HG02678 (cell line): ENCODE measurements around the gene PKN1.

Experiments used
- ATAC-seq: cut with Tn5 transposase; IDR thresholded peaks from one replicate; pipeline ENCODE4 v1.9.1; 2021; ENCODE audit warnings: mild to moderate bottlenecking, moderate library complexity; ENCODE audit not compliant: unreplicated experiment

PKN1 gene

DNA sequence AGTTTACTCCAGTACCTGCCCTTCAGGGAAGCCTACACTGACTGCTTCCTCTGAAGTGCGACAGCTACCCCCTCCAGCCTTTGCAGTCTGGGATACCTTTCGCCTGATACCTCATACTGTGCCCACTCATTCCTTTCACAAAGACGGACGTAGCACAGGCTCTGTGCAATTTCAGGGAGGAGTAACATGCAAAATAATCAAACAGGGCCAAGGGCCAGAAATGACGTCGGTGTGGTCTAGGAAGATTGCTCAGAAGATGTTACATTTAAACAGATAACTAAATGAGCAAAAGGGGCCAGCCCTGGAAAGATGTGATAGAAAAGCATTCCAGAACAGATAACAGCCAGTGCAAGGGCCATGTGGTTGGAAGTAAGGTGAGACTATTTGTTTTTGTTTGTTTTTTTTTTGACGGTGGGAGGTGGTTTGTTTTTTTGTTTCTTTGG is 7.4 kb upstream of the PKN1 start:
- ATAC-seq: no peak

DNA sequence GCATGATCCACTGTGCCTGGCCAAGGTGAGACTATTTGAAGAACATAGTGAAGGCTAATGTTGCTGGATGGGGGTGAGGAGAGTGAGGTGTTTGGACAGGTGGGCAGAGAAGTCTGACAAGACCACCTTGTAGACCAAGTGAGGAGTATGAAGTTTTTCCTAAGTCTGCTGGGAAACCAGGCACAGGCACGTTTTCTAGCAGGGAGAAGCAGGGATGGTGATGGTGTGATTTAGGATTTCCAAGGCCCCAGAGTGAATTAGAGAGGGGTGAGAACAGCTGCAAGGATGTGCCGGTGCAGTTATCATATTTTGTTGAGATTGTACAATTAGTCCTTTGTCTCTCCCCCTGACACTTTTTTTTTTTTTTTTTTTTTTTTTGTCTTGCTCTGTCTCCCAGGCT is 5.6 kb upstream of the PKN1 start:
- ATAC-seq: no peak

- ATAC-seq: no peak
Observed at GRCh38 chr19:14428882-14429416, 4.2 kb upstream of the PKN1 start.

DNA sequence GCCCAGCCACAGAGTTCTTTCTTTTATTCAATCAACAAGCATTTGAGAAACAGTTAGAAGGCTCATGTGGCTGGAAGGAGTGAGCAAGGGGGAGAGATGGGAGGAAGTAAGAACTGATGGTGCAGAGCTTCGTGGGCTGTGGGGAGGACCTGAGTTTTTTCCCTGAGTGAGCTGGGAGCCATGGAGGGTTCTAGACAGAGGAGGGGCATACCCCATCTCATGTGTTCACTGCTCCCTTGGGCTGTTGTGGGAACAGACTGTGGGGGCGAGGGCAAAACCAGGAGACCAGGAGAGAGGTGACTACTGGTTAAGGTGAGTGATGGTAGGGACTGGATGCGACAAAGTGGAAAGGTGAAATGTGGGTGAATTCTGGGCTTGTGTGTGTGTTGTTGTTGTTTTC is 2.4 kb upstream of the PKN1 start:
- no peak for ATAC-seq

GRCh38 chr19:14433554-14434501 is 722 bp downstream of the PKN1 start:
- ATAC-seq: peak; percentile 32

GRCh38 chr19:14434543-14435319 is 1.6 kb downstream of the PKN1 start:
- no peak for ATAC-seq

GRCh38 chr19:14435320-14436050 is 2.4 kb downstream of the PKN1 start:
- ATAC-seq: no peak

GRCh38 chr19:14437578-14438140 is 4.6 kb downstream of the PKN1 start:
- no peak for ATAC-seq

DNA sequence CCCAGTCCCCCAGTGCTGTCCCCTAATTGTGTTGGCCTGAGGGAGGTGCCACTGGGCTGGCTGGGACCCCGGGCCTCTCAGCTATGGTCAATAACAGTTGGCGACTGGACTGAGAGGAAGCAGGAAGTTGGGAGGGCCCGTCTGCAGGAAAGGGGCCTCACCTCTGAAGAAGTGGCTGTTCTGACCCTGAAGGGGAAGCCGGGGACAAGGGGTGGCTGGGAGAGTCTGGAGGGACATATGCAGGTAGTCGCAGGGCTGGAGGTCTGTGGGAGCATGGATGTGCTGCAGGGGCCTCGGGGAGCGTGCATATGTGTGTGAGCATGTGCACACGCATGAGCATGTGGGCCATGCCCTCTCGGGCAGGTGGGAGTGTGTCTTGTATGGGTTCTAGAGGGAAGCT is 5.9 kb downstream of the PKN1 start:
- no peak for ATAC-seq

GRCh38 chr19:14440049-14440448 is 6.9 kb downstream of the PKN1 start:
- ATAC-seq: peak; percentile 90

DNA sequence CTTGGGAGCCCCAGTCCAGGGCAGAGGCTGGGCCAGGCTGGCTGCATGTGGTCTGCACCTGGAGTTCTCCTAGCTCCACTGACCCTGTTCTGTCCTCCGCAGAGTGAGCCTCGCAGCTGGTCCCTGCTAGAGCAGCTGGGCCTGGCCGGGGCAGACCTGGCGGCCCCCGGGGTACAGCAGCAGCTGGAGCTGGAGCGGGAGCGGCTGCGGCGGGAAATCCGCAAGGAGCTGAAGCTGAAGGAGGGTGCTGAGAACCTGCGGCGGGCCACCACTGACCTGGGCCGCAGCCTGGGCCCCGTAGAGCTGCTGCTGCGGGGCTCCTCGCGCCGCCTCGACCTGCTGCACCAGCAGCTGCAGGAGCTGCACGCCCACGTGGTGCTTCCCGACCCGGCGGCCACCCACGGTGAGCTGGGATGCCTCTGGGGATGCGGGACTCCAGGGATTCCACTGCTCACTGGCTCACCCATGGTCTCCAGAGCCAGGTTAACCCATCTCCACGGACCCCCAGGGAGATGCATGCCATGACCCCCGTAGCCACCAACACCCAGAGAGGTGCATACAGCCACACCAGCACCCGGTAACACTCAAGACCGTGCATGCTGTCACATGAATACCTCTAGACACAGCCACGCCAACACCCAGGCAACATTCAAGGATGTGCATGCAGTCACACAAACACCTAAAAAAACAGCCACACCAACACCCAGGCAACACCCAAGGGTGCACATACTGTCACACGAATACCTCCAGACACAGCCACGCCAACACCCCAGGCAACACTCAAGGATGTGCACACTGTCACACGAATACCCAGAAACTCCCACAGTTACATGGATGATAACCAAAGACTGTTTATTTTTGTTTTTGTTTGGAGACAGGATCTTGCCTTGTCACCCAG is 8.2 kb downstream of the PKN1 start:
- no peak for ATAC-seq

GRCh38 chr19:14442891-14443631 is 10.0 kb downstream of the PKN1 start:
- no peak for ATAC-seq

- no peak for ATAC-seq
Observed at GRCh38 chr19:14443632-14444216, 10.6 kb downstream of the PKN1 start.

DNA sequence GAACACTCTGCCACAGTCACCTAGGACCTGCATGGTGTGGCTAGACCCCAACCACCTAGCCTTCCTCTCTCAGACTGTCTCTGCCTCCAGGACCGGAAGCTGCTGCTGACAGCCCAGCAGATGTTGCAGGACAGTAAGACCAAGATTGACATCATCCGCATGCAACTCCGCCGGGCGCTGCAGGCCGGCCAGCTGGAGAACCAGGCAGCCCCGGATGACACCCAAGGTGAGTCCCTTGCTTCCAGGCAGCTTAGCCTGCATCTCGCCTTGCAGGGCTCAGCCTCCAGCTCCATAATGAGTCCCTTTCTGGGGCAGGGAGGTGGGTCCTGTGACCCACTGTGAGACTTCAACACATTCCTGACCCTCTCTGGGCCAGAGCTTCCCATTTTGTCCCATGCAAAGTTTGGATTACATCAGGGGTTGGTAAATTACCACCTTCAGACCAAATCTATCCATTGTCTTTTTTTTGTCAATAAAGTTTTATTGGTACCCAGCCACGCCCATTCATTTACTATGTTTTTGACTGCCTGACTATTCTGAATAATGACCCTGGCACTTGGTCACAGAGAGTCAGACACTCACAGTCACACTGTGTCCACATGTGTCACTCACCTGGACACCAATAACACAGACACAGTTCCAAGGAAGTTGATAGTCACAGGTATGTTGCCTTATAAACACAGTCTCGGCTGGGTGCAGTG is 13.4 kb downstream of the PKN1 start:
- ATAC-seq: no peak

DNA sequence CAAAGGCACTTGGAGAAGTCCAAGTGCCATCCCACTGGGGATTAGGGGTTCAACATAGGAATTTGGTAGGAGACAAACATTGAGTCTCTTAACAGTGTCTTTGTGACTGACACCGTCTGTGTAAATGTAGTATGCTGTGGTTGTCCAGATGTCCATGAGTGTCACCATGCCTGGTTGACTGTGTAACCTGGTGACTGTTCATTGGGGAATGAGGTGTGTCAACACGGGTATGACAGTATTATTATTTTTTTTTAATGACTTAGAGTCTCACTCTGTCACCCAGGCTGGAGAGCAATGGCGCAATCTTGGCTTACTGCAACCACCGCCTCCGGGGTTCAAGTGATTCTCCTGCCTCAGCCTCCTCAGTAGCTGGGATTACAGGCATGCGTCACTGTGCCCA is 16.2 kb downstream of the PKN1 start:
- no peak for ATAC-seq

DNA sequence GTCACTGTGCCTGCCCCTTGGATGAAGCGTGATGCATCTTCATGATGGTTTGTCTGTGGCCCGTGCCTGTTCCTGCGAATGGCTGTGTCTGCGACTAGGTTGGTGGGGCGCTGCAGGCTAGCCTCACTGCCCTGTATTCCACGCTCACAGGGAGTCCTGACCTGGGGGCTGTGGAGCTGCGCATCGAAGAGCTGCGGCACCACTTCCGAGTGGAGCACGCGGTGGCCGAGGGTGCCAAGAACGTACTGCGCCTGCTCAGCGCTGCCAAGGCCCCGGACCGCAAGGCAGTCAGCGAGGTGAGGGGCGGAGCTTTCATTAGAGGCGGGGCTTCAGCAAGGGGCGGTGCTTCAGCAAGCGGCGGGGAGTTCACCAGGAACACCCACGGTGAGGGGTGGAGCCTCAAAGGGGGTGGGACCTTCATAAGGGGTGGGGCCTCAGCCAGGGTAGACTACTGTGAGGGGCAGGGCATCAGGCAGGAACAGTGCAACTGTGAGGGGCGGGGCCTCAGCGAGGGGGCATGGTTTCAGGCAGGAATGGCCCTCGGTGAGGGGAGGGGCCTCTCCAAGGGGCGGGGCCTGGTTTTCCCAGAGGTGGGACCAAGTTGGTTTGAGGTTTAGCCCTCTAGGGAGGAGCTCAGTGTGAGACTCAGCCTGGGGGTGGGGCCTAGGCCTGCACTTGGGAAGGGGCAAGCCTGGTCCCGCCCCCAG is 17.2 kb downstream of the PKN1 start:
- ATAC-seq: no peak

DNA sequence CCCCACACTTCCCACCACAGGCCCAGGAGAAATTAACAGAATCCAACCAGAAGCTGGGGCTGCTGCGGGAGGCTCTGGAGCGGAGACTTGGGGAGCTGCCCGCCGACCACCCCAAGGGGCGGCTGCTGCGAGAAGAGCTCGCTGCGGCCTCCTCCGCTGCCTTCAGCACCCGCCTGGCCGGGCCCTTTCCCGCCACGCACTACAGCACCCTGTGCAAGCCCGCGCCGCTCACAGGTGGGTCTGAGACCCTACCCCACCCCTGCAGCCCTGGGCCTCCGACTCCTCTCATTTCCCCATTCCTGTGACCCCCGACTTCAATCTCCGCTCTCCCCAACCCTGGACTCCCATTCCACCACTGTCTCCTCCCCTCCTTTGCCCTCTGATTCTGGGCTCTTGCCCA is 17.8 kb downstream of the PKN1 start:
- no peak for ATAC-seq
